Ascending aorta (tissue), 2 donors: ENCODE data around the gene CASKIN1. TPM values are rescaled to one million over a fixed set of nuclear protein-coding genes. Genes with fewer than 3 reads are reported as not detected.

ENCODE experiments used
- DNase-seq, 2 donors: peaks; one replicate each; pipeline ENCODE4 v3.0.0-alpha.2; 2019; ENCODE audit warnings: low spot score in 2 of 2
- H3K27ac ChIP-seq, 2 donors: fragments of 200-600 bp; sonication (generic); one replicate each; pipeline ENCODE4 v1.5.1; 2016 to 2017; ENCODE audit warnings: mild to moderate bottlenecking in 1 of 2
- H3K27me3 ChIP-seq: fragments of 200-600 bp; sonication (generic); one replicate; pipeline ENCODE4 v1.5.1; 2017
- H3K36me3 ChIP-seq, 2 donors: fragments of 200-600 bp; sonication (generic); one replicate each; pipeline ENCODE4 v1.5.1; 2016
- H3K4me1 ChIP-seq, 2 donors: fragments of 200-600 bp; sonication (generic); one replicate each; pipeline ENCODE4 v1.5.1; 2016 to 2017; ENCODE audit warnings: mild to moderate bottlenecking in 1 of 2
- H3K4me3 ChIP-seq, 2 donors: fragments of 200-600 bp; sonication (generic); one replicate each; pipeline ENCODE4 v1.5.1; 2016 to 2017; ENCODE audit warnings: mild to moderate bottlenecking in 1 of 2
- H3K9me3 ChIP-seq, 2 donors: fragments of 200-600 bp; sonication (generic); one replicate each; pipeline ENCODE4 v1.5.1; 2016
- intact Hi-C: fragments of 100-400 bp; cut with DNase I; formaldehyde crosslinking; loops from one replicate; pipeline ENCODE4 v1.15.1; 2023
- total RNA-seq: library from RNA; depleted of rRNA; stranded (reverse); fragments of >200 nt; gene quantifications from one replicate; pipeline ENCODE4 v1.1.0, GENCODE V29; 2016
- TF ChIP-seq, protein P1 (sequence below), 3 experiments: fragments of 200-600 bp in 2 of 3; fragments of 450-650 bp in 1 of 3; sonication (generic) in 2 of 3; IDR thresholded peaks; one replicate each; pipeline ENCODE4 v1.5.1; 2016 to 2019; ENCODE audit warnings: antibody characterized with exemption in 3 of 3, mild to moderate bottlenecking in 1 of 3, moderate library complexity in 1 of 3

Gene CASKIN1
- total RNA-seq, 1 donor from 2014 or later, result not detected

DNA sequence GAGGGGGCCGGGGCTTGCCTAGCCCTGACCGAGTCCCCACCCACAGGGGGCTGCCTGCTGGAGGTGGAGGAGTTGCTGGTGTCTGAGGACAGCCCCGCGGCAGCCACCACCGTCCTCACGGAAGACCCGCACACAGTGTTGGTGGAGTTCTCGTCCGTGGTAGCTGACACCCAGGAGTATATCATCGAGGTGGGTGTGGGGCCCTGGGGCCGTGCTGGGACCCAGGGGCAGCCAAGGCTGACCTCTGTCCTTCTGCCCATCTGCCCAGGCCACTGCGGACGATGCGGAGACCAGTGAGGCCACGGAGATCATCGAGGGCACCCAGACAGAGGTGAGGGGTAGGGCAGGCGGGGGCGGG lies 38.4 kb upstream of the CASKIN1 start:
- H3K36me3 ChIP-seq, result peaks cover 61 to 62% of the 10 kb centered on the region in 2 donors
- H3K4me3 ChIP-seq, result no peak overlapping the region
- peaks cover 8 to 10% of the 10 kb centered on the region in 2 donors for H3K4me1 ChIP-seq
- no peaks in the 10 kb centered on the region for H3K9me3 ChIP-seq
- no peak overlapping the region for H3K27ac ChIP-seq
- peaks cover 6% of the 10 kb centered on the region for H3K27me3 ChIP-seq
- intact Hi-C loops, result no loop called here
- DNase-seq, result no peak
- TF ChIP-seq, protein P1, sequence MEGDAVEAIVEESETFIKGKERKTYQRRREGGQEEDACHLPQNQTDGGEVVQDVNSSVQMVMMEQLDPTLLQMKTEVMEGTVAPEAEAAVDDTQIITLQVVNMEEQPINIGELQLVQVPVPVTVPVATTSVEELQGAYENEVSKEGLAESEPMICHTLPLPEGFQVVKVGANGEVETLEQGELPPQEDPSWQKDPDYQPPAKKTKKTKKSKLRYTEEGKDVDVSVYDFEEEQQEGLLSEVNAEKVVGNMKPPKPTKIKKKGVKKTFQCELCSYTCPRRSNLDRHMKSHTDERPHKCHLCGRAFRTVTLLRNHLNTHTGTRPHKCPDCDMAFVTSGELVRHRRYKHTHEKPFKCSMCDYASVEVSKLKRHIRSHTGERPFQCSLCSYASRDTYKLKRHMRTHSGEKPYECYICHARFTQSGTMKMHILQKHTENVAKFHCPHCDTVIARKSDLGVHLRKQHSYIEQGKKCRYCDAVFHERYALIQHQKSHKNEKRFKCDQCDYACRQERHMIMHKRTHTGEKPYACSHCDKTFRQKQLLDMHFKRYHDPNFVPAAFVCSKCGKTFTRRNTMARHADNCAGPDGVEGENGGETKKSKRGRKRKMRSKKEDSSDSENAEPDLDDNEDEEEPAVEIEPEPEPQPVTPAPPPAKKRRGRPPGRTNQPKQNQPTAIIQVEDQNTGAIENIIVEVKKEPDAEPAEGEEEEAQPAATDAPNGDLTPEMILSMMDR (IDR thresholded peaks at IDR 0.05), result no peak

DNA sequence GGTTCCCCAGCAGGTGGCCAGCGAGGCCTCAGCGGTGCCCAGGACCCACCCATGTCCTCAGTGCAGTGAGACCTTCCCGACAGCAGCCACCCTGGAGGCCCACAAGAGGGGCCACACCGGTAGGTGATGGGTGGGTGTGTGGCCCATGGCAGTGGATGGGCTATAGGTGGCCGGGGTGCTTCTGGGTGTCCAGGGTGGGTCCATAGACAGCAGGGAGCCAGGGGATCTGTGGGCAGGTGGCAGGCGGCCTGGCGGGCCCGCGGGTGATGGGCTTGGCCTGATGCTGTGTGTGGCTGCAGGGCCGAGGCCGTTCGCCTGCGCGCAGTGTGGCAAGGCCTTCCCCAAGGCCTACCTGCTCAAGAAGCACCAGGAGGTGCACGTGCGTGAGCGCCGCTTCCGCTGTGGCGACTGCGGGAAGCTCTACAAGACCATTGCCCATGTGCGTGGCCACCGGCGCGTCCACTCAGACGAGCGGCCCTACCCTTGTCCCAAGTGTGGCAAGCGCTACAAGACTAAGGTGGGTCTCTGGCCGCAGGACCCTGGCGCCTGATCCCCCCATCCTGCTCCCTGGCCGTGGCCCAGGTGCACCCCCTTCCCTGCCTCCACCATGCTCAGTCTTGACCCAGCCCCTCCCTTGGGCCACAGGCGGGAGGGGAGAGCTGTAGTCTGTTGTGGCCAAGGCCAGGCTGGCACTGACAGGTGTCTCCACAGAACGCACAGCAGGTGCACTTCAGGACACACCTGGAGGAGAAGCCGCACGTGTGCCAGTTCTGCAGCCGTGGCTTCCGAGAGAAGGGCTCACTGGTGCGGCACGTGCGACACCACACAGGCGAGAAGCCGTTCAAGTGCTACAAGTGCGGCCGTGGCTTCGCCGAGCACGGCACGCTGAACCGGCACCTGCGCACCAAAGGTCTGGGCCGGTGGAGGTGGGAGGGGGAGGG lies 37.7 kb upstream of the CASKIN1 start:
- H3K36me3 ChIP-seq, result peaks cover 68% of the 10 kb centered on the region in 2 donors
- H3K4me1 ChIP-seq, result peaks cover 8 to 10% of the 10 kb centered on the region in 2 donors
- no peaks in the 10 kb centered on the region for H3K9me3 ChIP-seq
- H3K4me3 ChIP-seq, result no peak overlapping the region
- TF ChIP-seq, protein P1 (IDR thresholded peaks at IDR 0.05), result no peak
- intact Hi-C loops, result no loop called here
- no peak for DNase-seq
- no peak overlapping the region for H3K27ac ChIP-seq
- H3K27me3 ChIP-seq, result peaks cover 6% of the 10 kb centered on the region

DNA sequence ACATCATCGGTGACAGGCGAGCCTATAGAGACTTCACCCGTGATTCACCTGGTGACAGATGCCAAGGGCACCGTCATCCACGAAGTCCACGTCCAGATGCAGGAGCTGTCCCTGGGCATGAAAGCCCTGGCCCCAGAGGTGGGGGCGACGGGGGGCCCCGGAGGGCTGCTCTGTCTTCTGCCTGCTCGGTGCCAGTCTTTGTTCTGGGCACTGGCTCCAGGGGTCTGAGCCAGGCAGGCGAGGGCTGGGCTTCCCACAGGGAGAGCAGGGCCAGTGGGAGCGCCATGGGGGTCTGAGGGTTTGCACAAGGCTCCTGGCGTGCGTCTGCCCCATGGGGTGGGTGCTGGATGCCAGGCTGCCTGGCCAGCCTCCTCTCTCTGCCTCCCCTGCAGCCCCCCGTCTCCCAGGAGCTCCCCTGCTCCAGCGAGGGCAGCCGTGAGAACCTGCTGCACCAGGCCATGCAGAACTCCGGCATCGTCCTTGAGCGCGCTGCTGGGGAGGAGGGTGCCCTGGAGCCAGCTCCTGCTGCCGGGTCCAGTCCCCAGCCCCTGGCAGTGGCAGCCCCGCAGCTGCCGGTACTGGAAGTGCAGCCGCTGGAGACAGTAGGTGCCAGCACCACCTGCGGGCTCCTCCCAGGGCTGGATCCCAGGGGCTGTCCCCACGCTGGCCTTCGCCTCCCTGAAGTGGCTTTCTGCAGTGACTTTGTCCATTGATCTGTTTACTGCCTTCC lies 36.8 kb upstream of the CASKIN1 start:
- TF ChIP-seq, protein P1 (IDR thresholded peaks at IDR 0.05), result no peak
- Histone ChIP-seq H3K4me3 (no peak overlapping the region), H3K27me3 (peaks cover 6% of the 10 kb centered on the region), H3K27ac (no peak overlapping the region), H3K9me3 (no peaks in the 10 kb centered on the region), H3K36me3 (peaks cover 77 to 78% of the 10 kb centered on the region in 2 donors), H3K4me1 (peaks cover 8 to 10% of the 10 kb centered on the region in 2 donors)
- no peak for DNase-seq
- intact Hi-C loops, result no loop called here

DNA sequence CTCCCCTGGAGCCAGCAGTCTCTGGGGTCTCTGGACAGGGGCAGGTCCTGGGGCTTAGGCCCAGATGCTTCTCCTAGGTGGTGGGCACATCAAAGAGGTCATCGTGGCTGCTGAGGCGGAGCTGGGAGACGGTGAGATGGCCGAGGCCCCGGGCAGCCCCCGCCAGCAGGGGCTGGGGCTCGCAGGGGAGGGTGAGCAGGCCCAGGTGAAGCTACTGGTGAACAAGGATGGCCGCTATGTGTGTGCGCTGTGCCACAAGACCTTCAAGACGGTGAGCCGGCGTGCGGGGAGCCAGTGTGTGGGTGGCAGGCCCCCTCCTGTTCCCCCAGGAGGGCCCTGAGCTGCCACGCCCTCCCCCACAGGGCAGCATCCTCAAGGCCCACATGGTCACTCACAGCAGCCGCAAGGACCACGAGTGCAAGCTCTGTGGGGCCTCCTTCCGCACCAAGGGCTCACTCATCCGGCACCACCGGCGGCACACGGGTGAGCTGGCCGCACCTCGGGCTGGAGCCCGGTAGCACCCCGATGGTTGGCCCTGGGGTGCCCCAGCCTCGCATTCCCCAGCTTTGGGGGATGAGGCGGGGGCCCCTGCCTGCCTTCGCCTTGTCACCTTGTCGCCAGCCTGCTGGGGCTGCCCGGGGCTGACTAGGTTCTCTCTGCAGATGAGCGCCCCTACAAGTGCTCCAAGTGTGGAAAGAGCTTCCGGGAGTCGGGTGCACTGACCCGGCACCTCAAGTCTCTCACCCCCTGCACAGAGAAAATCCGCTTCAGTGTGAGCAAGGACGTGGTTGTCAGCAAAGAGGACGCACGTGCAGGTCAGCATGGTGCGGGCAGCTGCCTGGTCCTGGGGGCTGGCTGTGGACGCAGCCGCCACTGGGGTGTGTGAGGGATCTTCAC lies 35.9 kb upstream of the CASKIN1 start:
- peaks cover 6% of the 10 kb centered on the region for H3K27me3 ChIP-seq
- no peaks in the 10 kb centered on the region for H3K9me3 ChIP-seq
- peaks cover 82% of the 10 kb centered on the region in 2 donors for H3K36me3 ChIP-seq
- DNase-seq, result no peak
- TF ChIP-seq, protein P1 (IDR thresholded peaks at IDR 0.05), result no peak
- H3K4me3 ChIP-seq, result no peak overlapping the region
- H3K27ac ChIP-seq, result no peak overlapping the region
- peaks cover 8 to 10% of the 10 kb centered on the region in 2 donors for H3K4me1 ChIP-seq
- intact Hi-C loops, result no loop called here
